Hepatocyte (in vitro differentiated cells): ENCODE data around the gene TMEM209. TPM values are rescaled to one million over a fixed set of nuclear protein-coding genes. Genes with fewer than 3 reads are reported as not detected.

Experiments used
- DNase-seq: peaks from one replicate; pipeline ENCODE4 v3.0.0-alpha.2; 2016; ENCODE audit warnings: low spot score
- H2AFZ ChIP-seq: fragments of 200-600 bp; sonication (generic); 2 replicates; pipeline ENCODE4 v1.6.0; 2016; ENCODE audit warnings: antibody characterized with exemption, mild to moderate bottlenecking
- H3K27ac ChIP-seq: fragments of 200-600 bp; sonication (generic); 2 replicates; pipeline ENCODE4 v1.5.1; 2016; ENCODE audit warnings: mild to moderate bottlenecking
- H3K27me3 ChIP-seq: fragments of 200-600 bp; sonication (generic); 2 replicates; pipeline ENCODE4 v1.6.1; 2016
- H3K36me3 ChIP-seq: fragments of 200-600 bp; sonication (generic); replicated peaks from 2 replicates; pipeline ENCODE4 v1.5.1; 2016; ENCODE audit warnings: low read depth; ENCODE audit not compliant: insufficient read depth
- H3K4me1 ChIP-seq: fragments of 200-600 bp; sonication (generic); 2 replicates; pipeline ENCODE4 v1.5.1; 2016; ENCODE audit warnings: mild to moderate bottlenecking, moderate library complexity; ENCODE audit not compliant: insufficient read depth
- H3K4me2 ChIP-seq: fragments of 200-600 bp; sonication (generic); 2 replicates; pipeline ENCODE4 v1.6.0; 2016
- H3K4me3 ChIP-seq: fragments of 200-600 bp; sonication (generic); 2 replicates; pipeline ENCODE4 v1.5.1; 2016; ENCODE audit warnings: mild to moderate bottlenecking
- H3K79me2 ChIP-seq: fragments of 200-600 bp; sonication (generic); 2 replicates; pipeline ENCODE4 v1.6.0; 2017; ENCODE audit warnings: mild to moderate bottlenecking
- H3K9me2 ChIP-seq: fragments of 200-600 bp; sonication (generic); replicated peaks from 2 replicates; pipeline ENCODE4 v1.6.0; 2017; ENCODE audit warnings: mild to moderate bottlenecking; ENCODE audit not compliant: insufficient read depth
- H3K9me3 ChIP-seq: fragments of 200-600 bp; sonication (generic); 2 replicates; pipeline ENCODE4 v1.5.1; 2016; ENCODE audit warnings: low read depth, mild to moderate bottlenecking
- H4K20me1 ChIP-seq: fragments of 200-600 bp; sonication (generic); 2 replicates; pipeline ENCODE4 v1.6.0; 2016; ENCODE audit warnings: mild to moderate bottlenecking; ENCODE audit not compliant: insufficient read depth, poor library complexity, severe bottlenecking
- CTCF ChIP-seq: fragments of 200-600 bp; sonication (generic); IDR thresholded peaks from 2 replicates; pipeline ENCODE4 v1.5.1; 2016; ENCODE audit warnings: antibody characterized with exemption, mild to moderate bottlenecking; ENCODE audit not compliant: poor library complexity
- EZH2 ChIP-seq: fragments of 200-600 bp; sonication (generic); IDR thresholded peaks from 2 replicates; pipeline ENCODE4 v1.6.1; 2016; ENCODE audit warnings: antibody characterized with exemption, mild to moderate bottlenecking, borderline replicate concordance
- EZH2phosphoT487 ChIP-seq: fragments of 200-600 bp; sonication (generic); IDR thresholded peaks from one replicate; pipeline ENCODE4 v1.6.1; 2018; ENCODE audit warnings: antibody characterized with exemption, mild to moderate bottlenecking, low read depth, moderate library complexity; ENCODE audit not compliant: unreplicated experiment, severe bottlenecking
- WGBS: methylation state at CpG from one replicate; pipeline ENCODE4 v1.1.6; 2016; ENCODE audit warnings: low lambda C conversion rate; ENCODE audit errors: missing lambda C conversion rate; 5-methylcytosine and 5-hydroxymethylcytosine counted together
- polyA plus RNA-seq: library from polyadenylated mRNA; unstranded; fragments of >200 nt; fragmentation: Nextera tagmentation; extraction: Ambion mirVana; gene quantifications from 2 replicates; pipeline ENCODE4 v1.2.1, GENCODE V29; 2016
- total RNA-seq: library from RNA; depleted of rRNA; stranded (reverse); fragments of >200 nt; gene quantifications from 2 replicates; pipeline ENCODE4 v1.2.3, GENCODE V29; 2014

The TMEM209 gene
- total and polyA plus RNA-seq, 2 experiments from 2014 or later = 14.2 to 16.1 TPM

- no peak overlapping the region for H3K4me3 ChIP-seq
- H3K4me1 ChIP-seq = no peaks in the 10 kb centered on the region
- 97% methylated on average over 2 of the region's 2 CpGs for WGBS
- DNase-seq = no peak
- no peaks in the 10 kb centered on the region for H3K9me2 ChIP-seq
- no peaks in the 10 kb centered on the region for H3K27me3 ChIP-seq
- H3K27ac ChIP-seq = no peak overlapping the region
- H3K36me3 ChIP-seq = no peaks in the 10 kb centered on the region
- no peaks in the 10 kb centered on the region for H3K79me2 ChIP-seq
- no peaks in the 10 kb centered on the region for H3K9me3 ChIP-seq
- TF ChIP-seq EZH2phosphoT487 = no peak
- TF ChIP-seq CTCF = no peak
- TF ChIP-seq EZH2 = no peak
- no peaks in the 10 kb centered on the region for H4K20me1 ChIP-seq
- no peak overlapping the region for H2AFZ ChIP-seq
- H3K4me2 ChIP-seq = no peak overlapping the region
Measured at GRCh38 chr7:130179631-130180030, 25.6 kb downstream of the TMEM209 start.

DNA sequence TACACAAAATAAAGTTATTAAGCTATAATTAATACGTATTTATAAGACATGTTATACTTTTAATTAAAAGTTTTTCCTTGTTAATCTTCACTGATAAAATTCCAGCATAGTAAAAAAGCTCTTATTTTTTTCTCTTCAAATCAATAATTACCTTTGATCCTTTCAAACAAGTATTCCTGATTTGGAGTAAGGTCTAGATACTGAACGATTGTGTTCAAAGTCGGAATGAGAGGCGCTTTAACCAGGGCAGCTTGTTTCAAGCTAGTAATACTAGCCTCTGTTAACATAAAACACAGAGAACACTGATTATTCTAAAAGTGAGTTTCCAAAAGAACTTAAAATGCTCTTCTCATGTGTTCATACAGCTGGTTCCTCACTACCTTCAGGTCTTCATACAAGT is 27.0 kb downstream of the TMEM209 start:
- no peak overlapping the region for H3K27ac ChIP-seq
- H3K9me3 ChIP-seq = no peaks in the 10 kb centered on the region
- no peak overlapping the region for H2AFZ ChIP-seq
- no peaks in the 10 kb centered on the region for H3K4me1 ChIP-seq
- no peaks in the 10 kb centered on the region for H3K79me2 ChIP-seq
- TF ChIP-seq EZH2 = no peak
- TF ChIP-seq CTCF = no peak
- TF ChIP-seq EZH2phosphoT487 = no peak
- no peak for DNase-seq
- H3K9me2 ChIP-seq = no peaks in the 10 kb centered on the region
- H4K20me1 ChIP-seq = no peaks in the 10 kb centered on the region
- no peaks in the 10 kb centered on the region for H3K27me3 ChIP-seq
- H3K36me3 ChIP-seq = no peaks in the 10 kb centered on the region
- no peak overlapping the region for H3K4me3 ChIP-seq
- H3K4me2 ChIP-seq = no peak overlapping the region
- 90% methylated on average over 4 of the region's 4 CpGs for WGBS

DNA sequence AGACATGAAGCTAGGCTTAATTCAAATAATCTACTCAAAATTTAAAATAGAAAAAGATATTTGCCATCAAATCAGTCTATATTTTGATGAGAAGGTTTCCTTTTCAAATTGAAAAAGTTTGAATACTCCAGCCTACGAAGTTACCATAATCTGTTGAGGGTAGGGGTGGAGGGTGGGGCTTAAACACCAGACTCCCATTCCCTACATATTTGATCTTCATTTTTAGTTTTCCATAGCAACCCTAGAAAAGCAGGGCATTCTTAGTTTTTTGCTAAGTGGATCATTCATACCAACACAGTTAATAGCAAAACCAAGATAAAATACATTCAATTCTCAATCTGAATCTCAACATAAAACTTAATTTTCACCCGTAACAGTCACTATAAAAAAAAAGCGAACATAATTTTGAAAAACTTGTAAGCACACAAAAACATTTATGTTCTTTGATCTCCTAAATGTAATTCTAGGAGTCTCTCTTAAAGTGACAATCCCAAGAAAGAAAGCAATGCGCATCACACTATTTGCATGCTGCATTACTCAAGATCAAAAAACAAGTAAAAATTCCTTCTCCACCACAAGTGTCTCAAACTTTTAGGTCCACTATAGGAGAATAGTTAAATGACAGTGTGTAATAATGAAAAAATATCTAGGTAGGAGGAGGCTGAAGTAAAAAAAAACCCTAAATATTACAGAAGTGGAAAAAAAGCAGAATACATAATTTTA is 30.8 kb downstream of the TMEM209 start:
- H3K4me3 ChIP-seq = no peak overlapping the region
- peaks cover 7% of the 10 kb centered on the region for H3K36me3 ChIP-seq
- no peak overlapping the region for H2AFZ ChIP-seq
- no peaks in the 10 kb centered on the region for H3K27me3 ChIP-seq
- no peaks in the 10 kb centered on the region for H3K4me1 ChIP-seq
- H4K20me1 ChIP-seq = no peaks in the 10 kb centered on the region
- WGBS = 92% methylated on average over 4 of the region's 4 CpGs
- DNase-seq = no peak
- no peaks in the 10 kb centered on the region for H3K9me3 ChIP-seq
- no peak overlapping the region for H3K27ac ChIP-seq
- TF ChIP-seq EZH2phosphoT487 = no peak
- no peaks in the 10 kb centered on the region for H3K9me2 ChIP-seq
- H3K79me2 ChIP-seq = no peaks in the 10 kb centered on the region
- H3K4me2 ChIP-seq = no peak overlapping the region

- no peak overlapping the region for H2AFZ ChIP-seq
- TF ChIP-seq EZH2 = no peak
- TF ChIP-seq EZH2phosphoT487 = no peak
- TF ChIP-seq CTCF = no peak
- H3K79me2 ChIP-seq = no peaks in the 10 kb centered on the region
- H3K4me3 ChIP-seq = no peak overlapping the region
- H3K9me2 ChIP-seq = no peaks in the 10 kb centered on the region
- H3K9me3 ChIP-seq = no peaks in the 10 kb centered on the region
- no peak for DNase-seq
- no peaks in the 10 kb centered on the region for H3K27me3 ChIP-seq
- H4K20me1 ChIP-seq = no peaks in the 10 kb centered on the region
- 95% methylated on average over 5 of the region's 5 CpGs for WGBS
- H3K36me3 ChIP-seq = no peaks in the 10 kb centered on the region
- no peak overlapping the region for H3K4me2 ChIP-seq
- H3K27ac ChIP-seq = no peak overlapping the region
- H3K4me1 ChIP-seq = no peaks in the 10 kb centered on the region
Measured at GRCh38 chr7:130162196-130162595, 43.0 kb downstream of the TMEM209 start.
